CD4-positive, alpha-beta T cell treated with Interleukin-2 at 100 ng/mL for 4 hours (primary cell): ENCODE results near the gene PNPLA3.
A peak's percentile ranks its signal among the peaks of the same experiment; 100 is the strongest.

Source experiments
- DNase-seq: peaks from one replicate; pipeline ENCODE4 v3.0.0-alpha.2; 2020; ENCODE audit warnings: low spot score

Gene PNPLA3

DNA sequence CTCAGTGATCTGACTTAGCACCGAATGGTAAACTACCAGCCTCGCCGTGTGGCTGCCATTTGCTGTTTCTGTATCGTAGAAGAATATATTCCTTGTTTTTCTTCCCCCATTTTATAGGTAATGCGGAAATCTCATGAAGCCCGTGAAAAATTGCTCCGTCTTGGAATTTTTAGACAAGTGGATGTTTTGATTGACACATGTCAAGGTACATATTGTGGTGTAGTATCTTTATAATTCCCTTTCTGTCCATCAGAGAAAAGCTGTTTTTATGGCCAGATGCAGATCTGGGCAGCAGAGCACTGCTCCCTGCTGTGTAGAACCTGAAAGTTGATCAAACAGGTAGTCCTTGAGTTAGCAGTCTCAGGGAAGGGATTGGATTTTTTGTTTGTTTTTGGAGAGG lies 45.0 kb downstream of the PNPLA3 start:
- DNase-seq = no peak

DNA sequence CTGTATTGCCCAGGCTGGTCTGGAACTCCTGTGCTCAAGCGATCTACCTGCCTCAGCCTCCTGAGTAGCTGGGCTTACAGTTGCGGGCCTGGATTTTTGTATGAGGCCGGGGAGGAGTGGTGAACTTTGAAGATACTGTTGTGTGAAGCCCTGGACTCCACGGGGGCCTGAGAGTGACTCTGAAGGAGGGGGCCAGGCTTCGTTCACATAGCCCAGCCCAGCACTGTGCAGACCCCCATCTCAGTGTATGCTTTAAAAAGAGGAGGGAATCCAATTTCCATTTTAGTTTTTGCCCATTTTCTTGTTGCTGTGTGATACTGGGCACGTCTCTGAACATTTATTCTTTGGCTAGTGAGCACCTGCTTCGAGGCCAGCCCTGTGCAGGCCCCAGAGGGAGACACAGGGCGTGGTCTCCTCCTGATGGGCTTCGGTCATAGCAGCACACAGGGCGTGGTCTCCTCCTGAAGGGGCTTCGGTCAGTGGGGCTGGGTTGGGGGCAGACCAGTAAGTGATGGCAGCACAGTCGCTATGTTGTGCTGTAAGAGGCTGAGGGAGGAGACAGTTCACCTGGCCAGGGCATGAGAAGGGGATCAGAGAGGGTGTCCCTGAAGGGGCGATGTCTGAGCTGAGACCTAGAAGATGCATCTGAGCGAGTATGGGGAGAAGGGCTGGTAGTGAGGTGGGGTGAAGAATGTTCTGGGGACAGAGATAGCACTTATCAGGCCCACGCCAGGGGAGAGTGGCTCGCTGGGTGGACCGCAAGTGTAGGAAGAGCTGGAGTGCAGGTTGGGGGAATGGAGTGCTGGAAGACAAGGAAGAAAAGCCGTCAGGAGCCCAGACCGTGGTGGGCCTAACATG lies 45.6 kb downstream of the PNPLA3 start:
- DNase-seq = no peak

DNA sequence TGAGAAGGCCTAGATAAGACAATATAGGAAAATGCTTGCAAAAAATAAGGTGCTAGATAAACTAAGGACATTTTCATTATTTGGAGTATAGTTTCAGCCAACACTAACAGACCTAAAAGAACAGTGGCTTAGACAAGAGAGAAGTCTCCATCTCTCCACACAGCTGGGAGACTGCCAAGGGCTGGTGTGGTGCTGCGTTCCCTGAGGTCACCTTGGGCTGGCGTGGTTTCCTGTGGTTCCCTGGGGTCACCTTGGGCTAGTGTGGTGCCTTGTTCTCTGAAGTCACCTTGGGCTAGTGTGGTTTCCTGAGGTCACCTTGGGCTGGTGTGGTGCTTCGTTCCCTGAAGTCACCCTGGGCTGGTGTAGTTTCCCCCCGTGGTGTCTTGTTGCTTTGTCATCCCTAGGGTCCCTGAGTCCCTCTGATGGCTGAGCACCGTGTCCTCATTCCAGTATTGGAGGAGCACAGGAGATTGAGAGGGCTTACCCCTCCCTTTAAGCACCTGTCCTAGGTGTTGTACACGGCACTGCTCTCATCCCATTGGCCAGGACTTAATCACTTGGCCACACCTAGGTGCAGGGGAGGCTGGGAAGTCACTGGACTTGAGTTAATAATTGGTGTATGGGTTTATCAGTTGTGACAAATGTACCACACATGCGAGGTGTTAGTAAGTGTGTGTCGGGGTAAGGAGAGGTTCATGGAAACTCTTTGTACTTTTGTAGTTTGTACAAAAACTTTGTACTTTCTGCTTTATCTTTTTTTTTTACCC lies 46.6 kb downstream of the PNPLA3 start:
- no peak for DNase-seq

DNA sequence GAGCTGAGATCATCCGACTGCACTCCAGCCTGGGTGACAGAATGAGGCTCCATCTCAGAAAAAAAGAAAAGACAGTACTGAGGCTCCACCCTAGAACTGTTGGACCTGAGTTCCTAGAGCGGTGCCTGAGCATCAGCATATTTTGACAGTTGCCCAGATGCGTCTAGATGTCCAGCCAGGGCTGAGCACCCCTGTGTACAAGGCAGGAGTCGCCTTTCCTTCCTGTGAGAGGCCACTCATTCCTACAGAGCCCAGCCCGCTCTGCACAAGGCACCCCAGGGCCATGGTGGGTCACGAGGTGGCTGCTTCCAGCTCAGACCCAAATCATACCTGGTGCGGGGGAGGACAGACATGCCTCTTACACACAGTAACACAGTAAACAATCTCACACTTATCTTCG lies 47.5 kb downstream of the PNPLA3 start:
- no peak for DNase-seq

DNA sequence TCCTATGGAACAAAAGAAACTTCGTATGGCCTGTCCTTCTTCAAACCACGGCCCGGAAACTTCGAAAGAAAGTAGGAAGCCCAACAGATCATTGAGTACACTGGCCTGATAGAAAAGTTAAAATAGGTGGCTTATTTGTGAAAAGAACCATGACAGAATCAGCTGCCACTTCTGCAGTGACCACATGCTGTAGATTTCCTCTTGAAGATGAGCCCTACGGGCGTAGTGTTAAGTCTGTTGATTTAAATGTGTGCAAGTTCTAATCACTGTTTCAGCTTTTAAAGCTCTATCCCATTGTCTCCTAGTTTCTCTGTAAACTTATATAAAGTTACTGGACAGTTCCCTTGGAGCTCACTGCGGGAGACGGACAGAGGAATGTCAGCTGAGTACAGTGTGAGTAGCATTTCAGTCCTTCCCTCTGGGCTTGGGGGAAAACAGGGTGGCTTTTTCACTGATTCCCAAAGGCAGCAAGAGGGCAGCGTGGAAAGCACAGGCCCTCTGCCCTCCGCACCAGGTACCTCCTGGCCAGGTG lies 49.4 kb downstream of the PNPLA3 start:
- DNase-seq = no peak

DNA sequence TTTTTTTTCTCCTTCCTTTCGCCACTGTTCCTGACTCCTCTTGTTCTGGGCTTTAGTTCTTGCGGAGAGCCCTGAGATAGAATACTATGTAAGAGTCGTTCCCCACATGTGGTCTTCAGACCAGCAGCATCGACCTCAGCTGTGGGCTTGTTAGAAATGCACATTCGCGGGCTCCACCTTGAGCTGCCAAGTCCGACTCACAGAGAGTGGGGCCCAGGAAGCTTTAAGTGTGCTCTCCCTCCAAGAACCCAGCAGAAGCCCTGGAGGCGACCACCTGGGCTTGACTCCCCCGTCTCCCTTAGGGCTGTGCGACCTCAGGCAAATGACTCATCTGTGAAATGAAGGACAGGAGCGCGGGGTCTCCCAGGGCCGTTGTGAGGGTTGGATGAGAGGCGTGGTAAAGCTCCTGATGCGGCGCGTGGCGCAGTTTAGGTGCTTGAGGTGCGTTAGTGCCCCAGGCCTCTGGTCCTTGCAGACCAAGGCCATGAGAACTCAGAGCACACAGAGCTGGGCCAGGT lies 50.5 kb downstream of the PNPLA3 start:
- no peak for DNase-seq

DNA sequence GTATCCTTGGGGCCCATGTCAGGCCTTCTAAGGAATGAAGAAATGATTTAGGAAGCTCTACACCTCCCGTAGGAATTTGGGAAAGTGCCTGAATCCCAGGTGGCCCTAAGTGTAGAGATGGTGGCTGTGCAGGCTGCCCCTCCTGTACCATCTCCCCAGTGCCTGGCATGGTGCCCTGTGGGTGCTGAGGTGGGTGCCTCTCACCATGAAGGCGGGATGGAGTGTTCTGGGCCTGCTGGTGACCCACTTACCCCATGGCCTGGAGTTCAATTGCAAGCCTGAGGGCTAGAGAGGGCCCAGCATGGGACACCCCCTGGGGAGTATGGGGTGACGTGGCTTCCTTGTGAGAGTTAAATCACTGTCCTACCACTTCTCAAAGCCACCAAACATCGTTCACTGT lies 51.4 kb downstream of the PNPLA3 start:
- no peak for DNase-seq

DNA sequence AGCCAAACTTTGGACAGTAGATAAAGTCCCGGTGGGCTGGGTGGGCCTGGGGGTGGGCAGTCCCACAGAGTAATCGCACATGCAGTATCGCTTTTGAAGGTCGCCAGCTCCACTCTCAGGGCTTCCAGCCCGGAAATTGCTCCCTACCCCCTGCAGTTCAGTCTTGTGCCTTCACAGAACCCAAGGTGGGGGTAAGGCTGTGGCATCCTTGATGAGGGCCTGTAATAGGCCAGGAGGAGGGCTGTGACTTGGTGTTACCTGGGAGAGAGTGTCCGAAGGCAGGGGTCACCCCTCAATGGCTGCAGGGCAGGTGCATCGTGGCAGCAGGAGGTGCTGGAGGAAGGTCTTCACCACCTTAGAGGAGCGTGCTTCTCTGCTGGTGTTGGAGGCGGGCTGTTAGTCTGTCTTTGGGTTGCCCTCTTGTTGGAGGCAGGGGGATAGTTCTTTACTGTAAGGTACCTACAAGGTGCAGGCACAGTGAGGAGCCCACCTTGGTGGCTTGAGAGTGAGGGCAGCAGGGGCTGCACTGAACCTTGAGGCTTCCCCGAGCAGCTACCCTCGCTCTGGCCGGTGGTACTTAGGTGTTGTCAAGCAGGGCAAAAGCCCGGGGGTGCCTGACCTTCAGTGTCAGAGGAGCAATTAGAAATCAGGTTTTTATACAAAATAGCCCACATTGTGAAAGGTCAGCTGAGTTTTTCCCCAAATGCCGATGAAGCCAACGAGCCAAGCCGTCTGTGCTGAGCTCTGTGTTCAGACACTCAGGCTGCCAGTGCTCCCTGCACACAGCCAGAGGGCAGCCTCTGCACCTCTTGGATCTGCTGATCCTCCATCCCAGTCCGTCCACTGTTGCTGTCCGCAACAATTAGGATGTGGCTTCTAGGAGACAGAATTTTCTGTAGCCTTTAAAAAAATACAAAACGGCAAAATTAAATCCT lies 53.5 kb downstream of the PNPLA3 start:
- no peak for DNase-seq

DNA sequence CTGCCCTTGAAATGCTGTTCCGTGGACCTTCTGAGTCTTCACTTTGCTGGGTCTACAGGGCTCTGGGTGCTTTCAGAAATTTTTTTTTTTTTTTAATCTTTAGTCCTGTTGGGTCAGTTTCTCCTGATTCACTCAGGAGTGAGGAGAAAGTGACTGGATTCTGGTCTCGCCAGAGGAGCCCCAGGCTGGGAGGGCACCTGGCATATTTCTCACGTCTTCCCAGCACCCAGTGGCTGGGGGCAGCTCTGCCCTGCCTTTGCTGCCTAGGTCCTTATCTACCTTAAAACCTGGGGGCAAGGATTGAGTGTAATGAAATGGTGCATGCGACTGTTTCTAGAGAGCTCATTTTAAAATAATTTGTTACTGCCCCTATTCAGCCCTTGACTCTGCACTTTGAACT lies 55.0 kb downstream of the PNPLA3 start:
- DNase-seq = no peak

DNA sequence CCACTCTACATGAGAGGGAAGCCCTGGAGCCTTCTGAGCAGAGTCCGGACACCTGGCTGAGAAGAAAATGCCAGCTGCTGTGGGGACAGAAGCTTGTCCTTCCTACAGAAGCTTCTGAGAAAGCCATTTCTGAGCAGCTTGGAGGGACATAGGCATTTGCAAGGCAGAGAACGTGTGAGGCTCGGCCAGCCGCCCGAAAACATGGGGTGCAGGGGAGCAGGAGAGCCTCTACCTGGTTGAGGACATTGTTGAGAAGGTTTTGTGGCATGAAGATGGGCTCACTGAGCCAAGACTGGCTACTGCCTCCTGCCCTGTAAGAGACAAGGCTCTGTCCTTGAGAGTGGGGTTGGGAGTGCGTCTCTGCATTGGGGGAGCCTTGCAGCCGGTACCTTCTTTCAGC lies 57.0 kb downstream of the PNPLA3 start:
- DNase-seq = no peak

DNA sequence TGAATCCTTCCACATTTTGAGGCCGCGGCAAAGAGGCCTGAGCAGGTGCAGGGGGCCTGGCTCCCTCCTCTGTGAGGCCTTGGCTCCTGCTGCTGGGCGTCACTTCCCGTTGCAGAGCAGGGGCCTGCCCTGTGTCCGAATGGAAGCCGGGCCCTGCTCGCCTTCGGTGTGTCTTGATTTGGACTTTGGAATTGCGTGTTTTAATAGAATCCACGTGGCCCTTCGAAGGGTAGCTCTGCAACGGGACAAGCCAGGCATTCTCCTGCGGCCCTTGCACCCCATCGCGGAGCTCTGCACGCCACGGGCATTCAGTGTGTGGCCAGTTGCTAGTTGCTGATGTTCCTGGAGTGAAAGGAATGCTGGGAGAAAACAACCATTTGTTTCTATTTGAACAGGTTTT lies 57.4 kb downstream of the PNPLA3 start:
- no peak for DNase-seq

DNA sequence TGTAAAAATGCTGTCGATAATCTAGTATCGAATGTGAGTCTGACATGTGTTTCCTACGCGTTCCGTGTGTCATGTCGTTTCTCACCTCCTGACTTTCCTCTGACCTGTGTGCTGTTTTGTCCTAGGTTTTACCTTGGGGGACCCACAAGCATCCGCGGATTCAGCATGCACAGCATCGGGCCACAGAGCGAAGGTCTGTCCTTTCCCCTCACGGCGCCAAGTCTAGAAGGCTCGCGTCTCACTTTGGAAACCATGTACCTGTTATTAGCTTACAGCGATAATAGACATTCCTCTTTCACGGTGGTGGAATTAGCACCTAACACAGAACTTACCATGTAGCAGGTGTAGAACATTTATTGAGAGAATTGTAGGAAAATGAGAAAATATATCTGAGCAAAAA lies 60.2 kb downstream of the PNPLA3 start:
- no peak for DNase-seq

DNA sequence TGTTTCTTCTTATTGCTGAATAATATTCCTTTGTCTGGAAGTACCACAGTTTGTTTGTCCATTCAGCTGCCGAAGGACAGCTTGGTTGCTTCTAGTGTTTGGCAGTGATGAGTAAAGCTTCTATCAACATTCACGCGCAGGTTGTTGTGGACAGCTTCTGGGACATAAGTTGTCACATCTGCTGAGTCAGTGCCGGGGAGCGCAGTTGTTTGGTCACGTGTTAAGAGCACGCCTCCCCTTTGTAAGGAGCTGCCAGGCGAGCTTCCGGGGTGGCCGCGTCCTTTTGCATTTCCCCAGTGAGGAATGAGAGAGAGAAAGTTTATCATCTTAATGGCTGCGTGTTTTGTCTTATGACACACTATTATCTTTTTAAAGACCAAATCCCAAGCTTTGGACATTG lies 61.9 kb downstream of the PNPLA3 start:
- DNase-seq = no peak

DNA sequence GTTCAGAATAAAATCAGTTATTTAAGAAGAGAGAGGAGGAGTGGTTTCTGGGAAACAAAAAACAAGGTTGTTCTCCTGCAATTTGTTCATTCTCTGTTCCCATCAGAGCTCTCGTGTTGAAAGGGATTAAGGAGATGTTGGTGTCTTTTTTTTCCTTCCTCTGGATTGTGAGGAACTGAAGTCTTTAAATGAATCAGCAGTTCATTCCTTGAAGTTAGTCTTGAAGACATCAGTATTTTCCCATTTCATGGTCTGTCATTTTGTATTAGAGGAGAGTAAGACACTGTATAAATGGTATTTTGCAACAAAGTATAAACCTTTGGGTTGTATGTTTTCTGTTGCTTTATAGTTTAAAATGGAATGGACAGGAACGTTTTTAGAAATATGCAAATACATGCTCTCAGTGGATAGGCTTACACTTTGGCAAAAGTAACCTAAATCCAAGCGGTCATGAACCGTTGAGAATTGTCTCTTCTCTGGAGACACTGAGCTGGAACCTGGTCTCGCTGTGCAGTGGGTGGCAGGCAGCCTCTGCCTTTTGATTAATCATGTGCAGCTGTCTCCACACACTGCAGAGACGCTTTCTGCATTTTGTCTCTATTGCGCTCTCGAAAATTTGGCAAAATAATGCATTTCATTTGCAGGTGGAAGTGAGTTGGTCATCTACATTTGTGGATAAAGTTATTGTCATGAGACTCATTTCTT lies 64.7 kb downstream of the PNPLA3 start:
- no peak for DNase-seq

DNA sequence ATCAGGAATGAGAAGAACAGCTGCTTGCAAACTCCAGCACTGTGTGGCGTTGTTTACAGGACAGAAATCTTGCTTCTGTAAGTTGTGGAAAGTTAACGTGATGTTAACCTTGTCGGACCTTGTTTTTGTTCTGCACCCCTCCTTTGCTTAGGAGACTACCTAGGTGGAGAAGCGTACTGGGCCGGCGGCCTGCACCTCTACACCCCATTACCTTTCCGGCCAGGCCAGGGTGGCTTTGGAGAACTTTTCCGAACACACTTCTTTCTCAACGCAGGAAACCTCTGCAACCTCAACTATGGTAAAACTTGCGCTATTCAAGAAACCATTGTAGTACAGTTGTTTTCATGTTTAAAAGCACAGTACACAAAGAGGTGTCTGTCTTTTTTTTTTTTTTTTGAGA lies 65.4 kb downstream of the PNPLA3 start:
- no peak for DNase-seq

DNA sequence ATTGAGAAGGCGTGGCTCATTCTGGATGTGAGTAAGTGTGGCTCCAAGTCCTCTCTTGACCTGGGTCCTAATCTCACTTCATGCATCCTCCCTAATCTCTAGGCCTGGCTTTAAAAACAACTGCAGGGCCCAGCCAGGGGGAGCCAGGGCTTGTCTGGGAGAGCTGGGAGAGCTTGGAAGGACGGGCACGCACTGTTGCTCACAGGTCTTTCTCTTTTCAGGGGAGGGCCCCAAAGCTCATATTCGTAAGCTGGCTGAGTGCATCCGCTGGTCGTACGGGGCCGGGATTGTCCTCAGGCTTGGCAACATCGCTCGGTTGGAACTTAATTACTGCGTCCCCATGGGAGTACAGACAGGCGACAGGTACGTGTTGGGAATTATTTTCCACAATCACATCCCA lies 66.4 kb downstream of the PNPLA3 start:
- DNase-seq = no peak

DNA sequence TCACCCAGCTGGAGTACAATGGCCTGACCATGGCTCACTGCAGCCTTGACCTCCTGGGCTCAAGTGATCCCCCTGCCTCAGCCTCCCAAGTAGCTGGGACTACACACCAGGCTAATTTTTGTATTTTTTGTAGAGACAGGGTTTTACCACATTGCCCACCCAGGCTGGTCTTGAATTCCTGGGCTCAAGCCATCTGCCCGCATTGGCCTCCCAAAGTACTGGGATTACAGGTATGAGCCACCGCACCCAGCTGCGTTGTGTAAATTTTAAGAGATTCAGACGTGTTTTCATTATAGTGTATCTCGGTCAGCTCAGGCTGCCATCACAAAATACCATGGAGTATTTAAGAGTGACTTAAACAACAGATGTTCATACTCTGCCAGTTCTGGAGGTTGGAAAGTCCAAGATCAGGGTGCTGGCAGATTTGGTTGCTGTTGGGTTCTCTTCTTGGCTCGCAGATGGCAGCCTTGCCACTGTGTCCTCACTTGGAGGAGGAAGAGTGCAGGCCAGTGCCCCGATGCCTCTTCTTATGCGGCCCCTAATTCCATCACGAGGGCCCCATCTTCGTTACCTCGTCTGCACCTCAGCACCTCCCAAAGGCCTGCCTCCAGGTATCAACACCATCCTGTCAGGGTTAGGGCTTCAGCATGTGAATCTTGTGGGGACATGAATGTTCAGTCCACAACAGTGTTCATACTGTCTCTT lies 67.9 kb downstream of the PNPLA3 start:
- DNase-seq = no peak

DNA sequence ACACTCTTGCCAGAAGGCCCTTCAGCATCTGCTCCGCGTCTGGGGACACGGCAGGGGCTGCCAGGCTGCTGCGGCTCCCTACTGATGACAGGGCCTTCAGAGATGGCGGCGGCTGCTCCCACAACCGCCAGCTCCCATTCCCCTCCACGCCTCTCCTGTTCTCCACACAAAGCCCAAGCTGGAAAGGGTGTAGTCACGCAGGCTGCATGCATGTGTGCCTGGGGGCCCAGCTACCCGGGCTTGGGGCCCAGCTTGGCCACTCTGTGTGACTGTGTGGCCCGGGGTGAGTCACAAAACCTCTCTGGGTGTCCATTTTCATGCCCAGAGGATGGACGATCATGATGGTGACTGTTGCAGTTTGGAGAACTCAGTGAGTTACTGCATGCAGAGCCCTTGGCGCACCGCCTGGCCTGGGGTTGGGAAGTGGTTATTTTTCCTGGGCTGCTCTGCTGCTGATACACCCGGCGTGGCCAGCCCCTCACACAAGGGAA lies 68.8 kb downstream of the PNPLA3 start:
- DNase-seq = no peak

DNA sequence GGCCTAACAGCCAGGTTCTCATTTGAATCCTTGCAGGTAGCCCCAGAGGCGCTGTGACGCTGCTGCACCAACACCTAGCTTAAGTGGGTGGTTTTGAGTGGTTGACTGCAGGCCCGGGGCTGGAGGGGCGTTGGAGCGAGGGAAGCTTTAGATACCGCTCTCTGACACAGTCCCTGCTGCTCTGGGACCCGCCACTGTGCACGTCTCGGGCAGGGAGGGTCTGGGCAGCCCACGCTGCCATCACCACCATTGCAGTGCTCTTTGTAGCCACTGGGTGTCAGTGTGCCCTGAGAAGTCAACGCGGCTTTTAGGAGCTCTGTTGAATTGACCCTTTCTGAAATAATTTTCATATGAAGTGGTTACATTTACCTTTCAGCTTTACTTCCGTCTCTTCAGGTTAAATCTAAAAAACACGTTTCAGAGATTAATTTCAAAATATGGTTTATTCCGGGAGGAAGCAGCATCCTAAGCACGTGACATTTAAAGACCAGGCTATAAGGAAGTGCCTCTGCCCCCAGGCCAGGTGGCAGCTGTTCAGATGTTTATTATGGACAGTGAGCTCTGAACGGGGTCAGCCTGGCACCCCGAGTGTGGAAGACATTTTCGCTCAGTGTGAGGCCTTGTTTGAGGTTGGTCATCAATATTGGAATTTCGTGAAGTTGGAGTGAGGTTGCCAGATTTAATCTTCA lies 69.6 kb downstream of the PNPLA3 start:
- DNase-seq = peak; percentile 68

DNA sequence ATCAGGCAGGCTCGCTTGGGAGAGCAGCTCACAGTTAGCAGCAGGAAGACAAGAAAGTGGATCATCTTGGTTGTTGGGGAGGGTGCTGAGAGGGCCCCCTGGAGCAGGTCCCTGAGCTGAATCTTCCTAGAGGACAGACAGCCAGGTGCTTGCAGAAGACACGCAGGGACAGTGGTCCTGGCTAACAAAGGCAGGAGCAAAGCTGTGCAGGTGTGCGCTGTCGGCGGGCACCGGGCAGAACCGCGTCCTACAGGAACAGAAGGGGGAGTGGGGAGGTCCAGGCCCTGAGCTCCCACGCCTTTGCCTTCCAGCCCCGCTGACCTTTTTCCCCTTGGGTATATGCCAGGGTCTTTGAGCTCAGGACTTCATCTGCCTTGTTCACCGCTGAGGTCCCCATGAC lies 70.4 kb downstream of the PNPLA3 start:
- DNase-seq = no peak
